ENCODE data around the gene PIANP. TPM values are rescaled to one million over a fixed set of nuclear protein-coding genes. Genes with fewer than 3 reads are reported as not detected.

The PIANP gene
- total RNA-seq, 1 donor from 2014 or later, result 5.6 TPM

DNA sequence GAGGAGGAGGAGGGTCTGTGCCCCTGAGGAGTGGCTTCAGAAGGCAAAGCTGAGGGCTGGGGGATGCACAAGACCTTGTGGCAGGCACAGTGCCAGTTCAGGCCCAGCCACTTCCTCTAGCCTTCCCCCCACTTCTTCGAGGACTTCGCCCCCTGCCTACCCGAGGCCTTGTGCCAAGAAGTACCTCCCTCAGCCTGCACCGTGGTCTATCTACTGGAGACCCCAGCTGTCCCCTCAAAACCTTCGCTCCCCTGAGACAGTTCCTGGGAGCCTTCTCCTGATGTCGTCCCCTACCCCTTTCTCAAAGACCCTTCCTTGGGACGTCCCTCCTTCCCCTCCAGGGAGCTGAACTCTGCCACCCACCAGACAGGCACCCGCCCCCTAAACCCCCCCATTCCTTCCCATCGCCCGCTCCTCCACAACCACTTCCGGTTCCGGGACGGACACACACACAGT lies 12.0 kb downstream of the PIANP start:
- Histone ChIP-seq H3K36me3 (no peaks in the 10 kb centered on the region), H3K27ac (peak overlapping the region; percentile 88), H3K4me3 (peak overlapping the region; percentile 68 to 100), H3K27me3 (no peaks in the 10 kb centered on the region), H3K9me3 (no peaks in the 10 kb centered on the region), H3K4me1 (peaks cover 38% of the 10 kb centered on the region)
- no peak for DNase-seq (ENCODE audit: extremely low spot score in 2 of 2)
- TF ChIP-seq POLR2A (IDR thresholded peaks at IDR 0.05) (no peak), POLR2AphosphoS5 (IDR thresholded peaks at IDR 0.05; ENCODE audit: insufficient read depth in 1 of 2, low read depth in 1 of 2) (no peak)
- TF ChIP-seq, protein P1, sequence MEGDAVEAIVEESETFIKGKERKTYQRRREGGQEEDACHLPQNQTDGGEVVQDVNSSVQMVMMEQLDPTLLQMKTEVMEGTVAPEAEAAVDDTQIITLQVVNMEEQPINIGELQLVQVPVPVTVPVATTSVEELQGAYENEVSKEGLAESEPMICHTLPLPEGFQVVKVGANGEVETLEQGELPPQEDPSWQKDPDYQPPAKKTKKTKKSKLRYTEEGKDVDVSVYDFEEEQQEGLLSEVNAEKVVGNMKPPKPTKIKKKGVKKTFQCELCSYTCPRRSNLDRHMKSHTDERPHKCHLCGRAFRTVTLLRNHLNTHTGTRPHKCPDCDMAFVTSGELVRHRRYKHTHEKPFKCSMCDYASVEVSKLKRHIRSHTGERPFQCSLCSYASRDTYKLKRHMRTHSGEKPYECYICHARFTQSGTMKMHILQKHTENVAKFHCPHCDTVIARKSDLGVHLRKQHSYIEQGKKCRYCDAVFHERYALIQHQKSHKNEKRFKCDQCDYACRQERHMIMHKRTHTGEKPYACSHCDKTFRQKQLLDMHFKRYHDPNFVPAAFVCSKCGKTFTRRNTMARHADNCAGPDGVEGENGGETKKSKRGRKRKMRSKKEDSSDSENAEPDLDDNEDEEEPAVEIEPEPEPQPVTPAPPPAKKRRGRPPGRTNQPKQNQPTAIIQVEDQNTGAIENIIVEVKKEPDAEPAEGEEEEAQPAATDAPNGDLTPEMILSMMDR (IDR thresholded peaks at IDR 0.05), result no peak
- intact Hi-C loops (cut with DNase I), result loop anchor here (2.0 kb wide), 1 partner anchor 36 kb away; the partner anchor contains the start of gene COPS7A

DNA sequence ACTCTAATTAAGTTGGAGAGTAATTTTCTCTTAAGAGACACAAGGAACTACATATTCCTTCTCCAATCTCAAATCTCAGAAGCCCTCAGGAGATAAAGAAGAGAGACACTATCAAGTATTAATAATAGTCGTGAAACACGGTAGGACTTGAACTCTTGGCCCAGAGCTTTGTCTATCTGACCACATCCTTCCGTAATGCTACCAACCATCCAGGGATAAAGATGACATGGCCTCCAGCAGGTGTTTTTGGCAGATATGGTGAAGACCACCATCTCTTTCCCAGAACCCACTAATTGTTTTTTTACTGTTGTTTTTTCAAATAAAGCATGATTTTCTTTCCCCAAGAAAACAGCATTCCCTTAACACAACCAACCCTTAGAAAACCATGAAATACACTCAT lies 14.8 kb downstream of the PIANP start:
- H3K36me3 ChIP-seq, result no peaks in the 10 kb centered on the region
- peaks cover 42% of the 10 kb centered on the region for H3K4me1 ChIP-seq
- intact Hi-C loops (cut with DNase I), result no loop called here

GRCh38 chr12:6684609-6685008 lies 16.0 kb downstream of the PIANP start:
- H3K27me3 ChIP-seq, result no peaks in the 10 kb centered on the region
- peaks cover 31% of the 10 kb centered on the region for H3K4me1 ChIP-seq
- peaks cover 0 to 6% of the 10 kb centered on the region in 2 donors for H3K36me3 ChIP-seq
- H3K4me3 ChIP-seq, result no peak overlapping the region
- H3K9me3 ChIP-seq, result no peaks in the 10 kb centered on the region
- H3K27ac ChIP-seq, result no peak overlapping the region
- intact Hi-C loops (cut with DNase I), result no loop called here
- TF ChIP-seq POLR2A (IDR thresholded peaks at IDR 0.05) (no peak), POLR2AphosphoS5 (IDR thresholded peaks at IDR 0.05; ENCODE audit: insufficient read depth in 1 of 2, low read depth in 1 of 2) (no peak)
- TF ChIP-seq, protein P1 (IDR thresholded peaks at IDR 0.05), result peak in 1 of 3 experiments; percentile 24
- DNase-seq (ENCODE audit: extremely low spot score in 2 of 2), result no peak

More for the DNA sequence above, 14.8 kb downstream of the PIANP start:
- no peak for DNase-seq (ENCODE audit: extremely low spot score in 2 of 2)
- no peak for TF ChIP-seq POLR2A (IDR thresholded peaks at IDR 0.05)
- TF ChIP-seq POLR2AphosphoS5 (IDR thresholded peaks at IDR 0.05; ENCODE audit: insufficient read depth in 1 of 2, low read depth in 1 of 2), result no peak
- TF ChIP-seq, protein P1 (IDR thresholded peaks at IDR 0.05), result no peak
- no peaks in the 10 kb centered on the region for H3K27me3 ChIP-seq
- no peak overlapping the region for H3K27ac ChIP-seq
- H3K9me3 ChIP-seq, result no peaks in the 10 kb centered on the region
- H3K4me3 ChIP-seq, result no peak overlapping the region

DNA sequence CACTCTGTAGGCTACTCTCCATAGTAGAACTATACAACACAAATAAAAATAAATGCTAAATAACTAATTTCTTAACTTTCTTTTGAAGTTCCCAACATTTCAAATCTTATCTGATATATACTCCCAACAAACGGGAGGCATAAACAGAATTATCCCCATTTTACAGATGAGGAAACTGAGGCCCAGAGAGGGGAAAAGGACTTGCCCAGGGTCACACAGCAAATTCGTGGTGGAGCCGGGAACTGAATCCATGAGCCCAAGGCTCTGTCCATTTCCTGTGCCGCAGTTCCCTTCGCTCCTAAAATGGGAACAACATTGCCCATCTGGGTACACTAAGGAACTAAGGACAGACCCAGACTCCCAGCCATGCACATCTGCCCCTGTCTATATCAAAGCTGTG lies 23.7 kb downstream of the PIANP start:
- H3K9me3 ChIP-seq, result no peaks in the 10 kb centered on the region
- H3K36me3 ChIP-seq, result peaks cover 0 to 81% of the 10 kb centered on the region in 2 donors
- intact Hi-C loops (cut with DNase I), result no loop called here
- TF ChIP-seq POLR2AphosphoS5 (IDR thresholded peaks at IDR 0.05; ENCODE audit: insufficient read depth in 1 of 2, low read depth in 1 of 2) (no peak), POLR2A (IDR thresholded peaks at IDR 0.05) (no peak)
- TF ChIP-seq, protein P1 (IDR thresholded peaks at IDR 0.05), result no peak
- peaks cover 6% of the 10 kb centered on the region for H3K4me1 ChIP-seq
- no peak overlapping the region for H3K4me3 ChIP-seq
- no peak for DNase-seq (ENCODE audit: extremely low spot score in 2 of 2)
- H3K27me3 ChIP-seq, result no peaks in the 10 kb centered on the region
- H3K27ac ChIP-seq, result no peak overlapping the region

DNA sequence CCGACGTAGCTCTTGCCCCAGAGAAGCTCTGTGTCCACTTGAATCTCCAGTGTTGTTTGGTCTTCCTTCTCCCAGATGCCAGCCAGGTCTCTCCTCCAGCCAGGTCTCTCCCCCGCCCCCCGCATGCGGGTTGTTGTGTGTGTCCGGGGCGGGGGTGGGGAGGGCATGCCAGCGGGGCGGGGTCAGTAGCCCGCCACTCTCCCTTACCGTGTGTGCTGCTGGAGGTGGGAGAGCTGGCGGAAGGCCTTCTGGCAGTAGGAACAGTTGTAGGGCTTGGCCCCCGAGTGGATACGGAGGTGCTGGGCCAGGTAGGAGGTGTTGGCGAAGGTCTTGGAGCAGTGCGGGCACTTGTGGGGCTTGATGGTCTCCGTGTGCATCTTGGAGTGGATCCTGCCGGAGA lies 28.5 kb downstream of the PIANP start:
- TF ChIP-seq POLR2AphosphoS5 (IDR thresholded peaks at IDR 0.05; ENCODE audit: insufficient read depth in 1 of 2, low read depth in 1 of 2), result no peak
- TF ChIP-seq, protein P1 (IDR thresholded peaks at IDR 0.05), result no peak
- no peaks in the 10 kb centered on the region for H3K9me3 ChIP-seq
- H3K27me3 ChIP-seq, result no peaks in the 10 kb centered on the region
- peaks cover 0 to 98% of the 10 kb centered on the region in 2 donors for H3K36me3 ChIP-seq
- DNase-seq (ENCODE audit: extremely low spot score in 2 of 2), result no peak
- intact Hi-C loops (cut with DNase I), result no loop called here
- H3K4me3 ChIP-seq, result no peak overlapping the region
- H3K27ac ChIP-seq, result no peak overlapping the region
- H3K4me1 ChIP-seq, result no peaks in the 10 kb centered on the region

All from vagina (tissue), 2 donors.